ENCODE data around the gene DAG1. TPM values are rescaled to one million over a fixed set of nuclear protein-coding genes. Genes with fewer than 3 reads are reported as not detected.

Gene DAG1
- total RNA-seq, 1 experiment from 2014 or later, result 99.9 TPM

DNA sequence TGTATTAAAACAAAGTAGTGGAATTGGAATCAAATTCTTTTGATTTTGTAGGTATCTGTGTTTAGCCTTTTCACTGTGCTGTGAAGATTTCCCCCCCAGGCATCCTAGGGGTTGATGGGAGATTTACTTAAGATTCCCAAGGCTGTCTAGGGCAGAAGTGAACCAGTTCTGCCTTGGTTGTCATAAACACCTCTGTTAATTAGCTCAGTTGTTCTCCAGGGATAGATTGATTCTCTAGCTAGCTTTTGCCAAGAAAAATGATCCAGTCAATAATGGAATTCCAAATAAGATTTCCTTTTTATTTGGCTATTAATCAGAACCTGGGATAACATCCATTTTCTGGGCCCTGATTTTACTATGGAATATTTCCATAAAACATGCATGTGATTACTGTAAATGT is 12.7 kb downstream of the DAG1 start:
- no peak overlapping the region for H2AFZ ChIP-seq (ENCODE audit: low read depth, low read length, poor library complexity, severe bottlenecking)
- ATAC-seq, result no peak
- H4K20me1 ChIP-seq (ENCODE audit: insufficient read depth), result no peaks in the 10 kb centered on the region
- H3K79me2 ChIP-seq (ENCODE audit: insufficient read depth, low read length), result peaks cover 54% of the 10 kb centered on the region
- no peaks in the 10 kb centered on the region for H3K9me2 ChIP-seq (ENCODE audit: insufficient read depth)
- peaks cover 20 to 30% of the 10 kb centered on the region in 2 experiments for H3K4me1 ChIP-seq (ENCODE audit: control insufficient read depth in 1 of 2, insufficient read depth in 2 of 2, low read length in 2 of 2)
- ChIA-PET POLR2A (no interaction called here), RAD21 (ENCODE audit: low non-redundant PET in 1 of 2, low total read pairs in 2 of 2, uncharacterized antibody in 2 of 2, unreplicated experiment in 2 of 2) (no interaction called here), CTCF (interaction anchor here (1.0 kb wide), 1 partner anchor 57 kb away, joined by 4 read pairs; no protein-coding TSS in a partner anchor)
- BruUV-seq (replicated peaks), result no TSS peak
- H3K9ac ChIP-seq (ENCODE audit: low read length), result no peak overlapping the region
- DNase-seq (ENCODE audit: low read depth, low spot score), result no peak
- no peak overlapping the region for H3K4me3 ChIP-seq (replicated peaks in 1 of 2; ENCODE audit: low read depth in 1 of 2, low read length in 2 of 2)
- no peak overlapping the region for H3K27ac ChIP-seq (ENCODE audit: low read depth, low read length)
- H3K27me3 ChIP-seq (ENCODE audit: insufficient read depth, low read length), result no peaks in the 10 kb centered on the region
- H3K36me3 ChIP-seq (ENCODE audit: control insufficient read depth in 1 of 2, insufficient read depth in 2 of 2, low read length in 2 of 2), result peaks cover 0 to under 1% of the 10 kb centered on the region in 2 experiments; a peak in 1 of 4 replicates
- no peaks in the 10 kb centered on the region for H3K9me3 ChIP-seq (ENCODE audit: control insufficient read depth in 1 of 2, insufficient read depth in 1 of 2, low read depth in 1 of 2, low read length in 2 of 2)
- intact Hi-C loops (cut with micrococcal nuclease), result no loop called here
- TF ChIP-seq, protein P1, sequence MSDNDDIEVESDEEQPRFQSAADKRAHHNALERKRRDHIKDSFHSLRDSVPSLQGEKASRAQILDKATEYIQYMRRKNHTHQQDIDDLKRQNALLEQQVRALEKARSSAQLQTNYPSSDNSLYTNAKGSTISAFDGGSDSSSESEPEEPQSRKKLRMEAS (IDR thresholded peaks at IDR 0.05), result no peak
- TF ChIP-seq FOSL1 (IDR thresholded peaks at IDR 0.05; ENCODE audit: low read depth) (no peak), SP1 (IDR thresholded peaks at IDR 0.05; ENCODE audit: low read depth) (no peak), EZH2phosphoT487 (IDR thresholded peaks at IDR 0.05; ENCODE audit: borderline replicate concordance) (no peak), YY1 (IDR thresholded peaks at IDR 0.05; ENCODE audit: extremely low read depth, insufficient replicate concordance, low read depth, low read length) (no peak), ZFX (IDR thresholded peaks at IDR 0.05) (no peak), EZH2 (IDR thresholded peaks at IDR 0.05) (no peak), JUND (IDR thresholded peaks at IDR 0.05) (no peak), CBX3 (IDR thresholded peaks at IDR 0.05; ENCODE audit: low read depth) (no peak), SRF (IDR thresholded peaks at IDR 0.05; ENCODE audit: low read depth) (no peak), RAD21 (IDR thresholded peaks at IDR 0.05; ENCODE audit: low read depth) (no peak), POLR2AphosphoS5 (IDR thresholded peaks at IDR 0.05; ENCODE audit: low read depth, low read length) (no peak), POLR2A (IDR thresholded peaks at IDR 0.05; ENCODE audit: borderline replicate concordance, extremely low read depth, insufficient read depth, insufficient read length) (no peak), EGR1 (IDR thresholded peaks at IDR 0.05; ENCODE audit: low read depth) (no peak), ZNF274 (IDR thresholded peaks at IDR 0.05; ENCODE audit: low read depth, low read length) (no peak), CEBPB (IDR thresholded peaks at IDR 0.05; ENCODE audit: low read depth) (no peak)
- TF ChIP-seq, protein P2, sequence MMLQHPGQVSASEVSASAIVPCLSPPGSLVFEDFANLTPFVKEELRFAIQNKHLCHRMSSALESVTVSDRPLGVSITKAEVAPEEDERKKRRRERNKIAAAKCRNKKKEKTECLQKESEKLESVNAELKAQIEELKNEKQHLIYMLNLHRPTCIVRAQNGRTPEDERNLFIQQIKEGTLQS (IDR thresholded peaks at IDR 0.05), result no peak
- TF ChIP-seq, protein P3, sequence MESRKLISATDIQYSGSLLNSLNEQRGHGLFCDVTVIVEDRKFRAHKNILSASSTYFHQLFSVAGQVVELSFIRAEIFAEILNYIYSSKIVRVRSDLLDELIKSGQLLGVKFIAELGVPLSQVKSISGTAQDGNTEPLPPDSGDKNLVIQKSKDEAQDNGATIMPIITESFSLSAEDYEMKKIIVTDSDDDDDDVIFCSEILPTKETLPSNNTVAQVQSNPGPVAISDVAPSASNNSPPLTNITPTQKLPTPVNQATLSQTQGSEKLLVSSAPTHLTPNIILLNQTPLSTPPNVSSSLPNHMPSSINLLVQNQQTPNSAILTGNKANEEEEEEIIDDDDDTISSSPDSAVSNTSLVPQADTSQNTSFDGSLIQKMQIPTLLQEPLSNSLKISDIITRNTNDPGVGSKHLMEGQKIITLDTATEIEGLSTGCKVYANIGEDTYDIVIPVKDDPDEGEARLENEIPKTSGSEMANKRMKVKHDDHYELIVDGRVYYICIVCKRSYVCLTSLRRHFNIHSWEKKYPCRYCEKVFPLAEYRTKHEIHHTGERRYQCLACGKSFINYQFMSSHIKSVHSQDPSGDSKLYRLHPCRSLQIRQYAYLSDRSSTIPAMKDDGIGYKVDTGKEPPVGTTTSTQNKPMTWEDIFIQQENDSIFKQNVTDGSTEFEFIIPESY (IDR thresholded peaks at IDR 0.05; ENCODE audit: extremely low read depth, insufficient replicate concordance, low read length), result no peak
- TF ChIP-seq, protein P4, sequence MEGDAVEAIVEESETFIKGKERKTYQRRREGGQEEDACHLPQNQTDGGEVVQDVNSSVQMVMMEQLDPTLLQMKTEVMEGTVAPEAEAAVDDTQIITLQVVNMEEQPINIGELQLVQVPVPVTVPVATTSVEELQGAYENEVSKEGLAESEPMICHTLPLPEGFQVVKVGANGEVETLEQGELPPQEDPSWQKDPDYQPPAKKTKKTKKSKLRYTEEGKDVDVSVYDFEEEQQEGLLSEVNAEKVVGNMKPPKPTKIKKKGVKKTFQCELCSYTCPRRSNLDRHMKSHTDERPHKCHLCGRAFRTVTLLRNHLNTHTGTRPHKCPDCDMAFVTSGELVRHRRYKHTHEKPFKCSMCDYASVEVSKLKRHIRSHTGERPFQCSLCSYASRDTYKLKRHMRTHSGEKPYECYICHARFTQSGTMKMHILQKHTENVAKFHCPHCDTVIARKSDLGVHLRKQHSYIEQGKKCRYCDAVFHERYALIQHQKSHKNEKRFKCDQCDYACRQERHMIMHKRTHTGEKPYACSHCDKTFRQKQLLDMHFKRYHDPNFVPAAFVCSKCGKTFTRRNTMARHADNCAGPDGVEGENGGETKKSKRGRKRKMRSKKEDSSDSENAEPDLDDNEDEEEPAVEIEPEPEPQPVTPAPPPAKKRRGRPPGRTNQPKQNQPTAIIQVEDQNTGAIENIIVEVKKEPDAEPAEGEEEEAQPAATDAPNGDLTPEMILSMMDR (IDR thresholded peaks at IDR 0.05 in 2 of 3, conservative IDR thresholded peaks at IDR 0.05 in 1 of 3; ENCODE audit: borderline replicate concordance in 1 of 3, insufficient read depth in 1 of 3, low read depth in 2 of 3, low read length in 2 of 3), result no peak
- no peak overlapping the region for H3K4me2 ChIP-seq (ENCODE audit: low read length)

All from HCT116 (cell line).